GM10847 (cell line): ENCODE measurements around the gene THAP3.

ENCODE experiments used
- POLR2A ChIP-seq: IDR thresholded peaks from 2 replicates; pipeline ENCODE4 v1.6.1; 2011; ENCODE audit not compliant: insufficient read length; ENCODE audit errors: extremely low read depth

The THAP3 gene

GRCh38 chr1:6614929-6615785 lies 9.5 kb upstream of the THAP3 start:
- no peak for TF ChIP-seq POLR2A

GRCh38 chr1:6619045-6619444 lies 5.6 kb upstream of the THAP3 start:
- TF ChIP-seq POLR2A: no peak

DNA sequence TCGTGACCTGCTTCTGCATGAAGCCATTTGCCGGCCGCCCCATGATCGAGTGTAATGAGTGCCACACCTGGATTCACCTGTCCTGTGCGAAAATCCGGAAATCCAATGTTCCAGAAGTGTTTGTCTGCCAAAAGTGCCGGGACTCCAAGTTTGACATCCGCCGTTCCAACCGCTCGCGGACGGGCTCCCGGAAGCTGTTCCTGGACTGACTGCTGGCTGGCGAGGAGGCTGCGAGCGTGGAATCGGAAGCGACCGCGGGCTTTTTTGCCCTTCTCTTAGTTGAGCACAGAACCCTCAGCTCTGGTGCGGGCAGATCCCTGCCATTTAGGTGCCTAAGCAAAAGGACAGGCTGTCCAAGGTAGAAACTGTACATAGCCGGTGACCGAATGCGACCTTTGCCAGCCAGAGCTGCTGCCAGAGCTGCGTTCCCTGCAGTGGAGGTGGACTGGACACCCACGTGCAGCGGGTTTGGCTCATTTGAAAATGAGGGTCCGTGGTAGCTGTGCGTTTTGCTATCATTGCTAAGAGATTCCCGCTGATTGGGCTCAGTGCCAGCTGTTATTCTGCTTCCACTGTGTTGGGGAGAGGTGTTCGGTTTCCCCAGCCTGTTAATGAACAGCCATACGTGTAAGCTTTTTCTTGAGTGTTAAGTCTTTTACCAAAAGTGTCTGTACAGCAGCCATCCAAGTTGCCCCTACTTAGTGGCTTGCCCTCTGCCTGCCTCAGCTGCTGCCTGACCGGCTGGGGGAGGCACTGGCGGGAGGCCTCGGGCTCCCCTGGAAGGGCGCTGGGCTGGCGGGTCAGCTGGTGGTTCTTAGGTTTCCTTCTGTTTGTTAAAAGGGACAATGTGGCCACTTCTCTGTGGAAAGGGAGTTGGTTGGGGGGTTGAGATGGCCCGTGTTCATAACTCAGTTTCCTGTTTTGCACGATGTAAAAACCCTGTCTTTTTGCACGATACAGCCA lies 3.0 kb upstream of the THAP3 start:
- no peak for TF ChIP-seq POLR2A

- TF ChIP-seq POLR2A: no peak
Observed at GRCh38 chr1:6622396-6623152, 2.1 kb upstream of the THAP3 start.

- TF ChIP-seq POLR2A: no peak
Observed at GRCh38 chr1:6623269-6623965, 1.3 kb upstream of the THAP3 start.

DNA sequence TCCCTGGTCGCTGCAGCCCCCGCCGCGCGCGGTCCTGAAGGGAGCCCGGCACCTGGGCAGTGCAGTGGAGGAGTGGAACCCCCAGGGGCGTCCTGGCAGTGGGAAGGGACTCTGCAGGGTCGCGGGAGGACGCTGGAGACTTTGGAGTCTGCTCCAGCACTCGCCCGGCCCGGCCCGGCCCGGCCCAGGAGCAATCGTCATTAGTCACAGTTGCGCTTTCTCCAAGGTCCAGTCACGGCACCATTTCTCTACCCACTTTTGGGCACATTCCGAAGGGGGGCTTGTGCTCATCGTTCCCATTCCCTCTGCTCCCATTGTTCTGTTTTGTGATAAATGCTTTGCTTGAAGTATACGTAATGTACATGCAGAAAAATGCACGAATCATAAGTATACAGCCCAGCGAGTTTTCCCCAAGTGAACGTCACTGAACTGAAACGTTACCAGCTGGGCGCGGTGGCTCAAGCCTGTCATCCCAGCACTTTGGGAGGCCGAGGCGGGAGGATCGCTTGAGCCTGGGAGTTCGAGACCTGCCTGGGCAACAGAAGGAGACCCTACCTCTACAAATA lies 999 bp downstream of the THAP3 start:
- TF ChIP-seq POLR2A: no peak

- TF ChIP-seq POLR2A: no peak
Observed at GRCh38 chr1:6627031-6627430, 2.4 kb downstream of the THAP3 start.

DNA sequence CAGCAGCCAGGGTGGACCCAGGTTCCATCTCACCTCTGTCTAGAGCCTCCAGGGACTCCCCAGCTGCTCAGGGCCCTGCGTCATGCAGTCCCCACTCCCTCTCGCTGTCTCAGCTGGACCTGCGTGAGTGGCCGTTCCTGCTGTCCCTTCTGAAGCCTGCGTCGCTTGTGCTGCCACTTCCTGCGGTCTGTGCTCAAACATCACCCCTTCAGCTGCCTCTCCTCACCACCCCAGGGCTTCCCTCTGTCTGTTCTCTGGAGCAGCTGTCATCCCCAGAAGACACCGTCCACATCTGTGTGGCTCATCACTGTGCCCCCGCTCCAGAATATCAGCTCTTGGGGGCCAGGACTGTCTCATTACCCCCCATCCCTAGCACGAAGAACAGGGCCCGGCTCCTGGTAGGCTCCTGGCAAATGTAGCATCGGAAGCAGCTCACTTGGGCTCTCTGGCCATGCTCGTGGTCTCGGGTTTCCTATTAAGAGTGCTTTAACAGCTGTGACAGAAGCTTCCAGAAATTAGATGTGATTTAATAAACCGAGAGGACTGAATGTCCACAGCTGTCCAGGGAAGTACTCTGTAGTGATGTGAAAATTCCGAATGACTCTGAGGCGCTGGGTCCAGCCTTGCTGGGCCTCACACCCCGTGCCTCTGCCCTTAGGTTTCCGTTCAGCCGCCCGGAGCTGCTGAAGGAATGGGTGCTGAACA lies 3.3 kb downstream of the THAP3 start:
- no peak for TF ChIP-seq POLR2A

GRCh38 chr1:6628971-6629479 lies 4.4 kb downstream of the THAP3 start:
- TF ChIP-seq POLR2A: no peak

DNA sequence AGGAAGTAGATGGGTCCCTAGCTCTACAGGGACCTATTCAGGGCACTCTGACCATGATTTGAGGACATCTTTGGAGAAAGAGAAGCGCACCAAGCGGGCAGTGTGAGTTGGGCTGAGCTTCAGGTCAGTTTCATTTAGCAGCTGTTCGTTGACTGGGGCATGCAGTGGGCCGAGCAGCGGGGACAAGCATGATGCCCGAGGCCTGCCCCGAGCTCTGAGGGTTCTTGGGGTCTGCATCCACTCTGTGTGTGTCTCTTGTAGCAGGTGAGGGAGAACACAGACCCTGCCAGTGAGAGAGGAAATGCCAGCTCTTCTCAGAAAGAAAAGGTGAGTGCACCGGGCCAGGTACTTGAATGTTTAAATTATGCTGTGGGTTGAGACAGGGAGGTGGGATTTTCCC lies 5.4 kb downstream of the THAP3 start:
- no peak for TF ChIP-seq POLR2A

DNA sequence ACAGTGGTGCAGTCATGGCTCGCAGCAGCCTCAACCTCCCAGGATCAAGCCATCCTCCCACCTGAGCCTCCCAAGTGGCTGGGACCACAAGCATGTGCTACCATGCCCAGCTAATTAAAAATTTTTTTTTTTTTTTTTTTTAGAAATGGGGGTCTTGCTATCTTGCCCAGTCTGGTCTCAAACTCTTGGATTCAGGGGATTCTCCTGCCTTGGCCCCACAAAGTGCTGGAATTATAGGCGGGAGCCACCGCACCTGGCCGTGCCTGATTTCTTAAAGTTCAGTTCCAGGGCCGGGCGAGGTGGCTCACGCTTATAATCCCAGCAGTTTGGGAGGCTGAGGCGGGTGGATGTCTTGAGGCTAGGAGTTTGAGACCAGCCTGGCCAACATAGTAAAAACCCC lies 6.4 kb downstream of the THAP3 start:
- no peak for TF ChIP-seq POLR2A

- no peak for TF ChIP-seq POLR2A
Observed at GRCh38 chr1:6632588-6633514, 8.2 kb downstream of the THAP3 start.

- TF ChIP-seq POLR2A: no peak
Observed at GRCh38 chr1:6634371-6635052, 9.8 kb downstream of the THAP3 start.
